ENCODE data around the gene TRIM71. TPM values are rescaled to one million over a fixed set of nuclear protein-coding genes. Genes with fewer than 3 reads are reported as not detected.

The TRIM71 gene
- polyA plus RNA-seq, 1 donor from 2014 or later = 4.0 TPM

GRCh38 chr3:32865383-32865782 lies 47.6 kb downstream of the TRIM71 start:
- Histone ChIP-seq H3K4me3 (ENCODE audit: low read length) (no peak overlapping the region), H3K9me3 (ENCODE audit: low read length) (no peaks in the 10 kb centered on the region), H2AFZ (ENCODE audit: low read depth, low read length) (no peak overlapping the region), H3K4me2 (ENCODE audit: low read length) (no peak overlapping the region), H3F3A (ENCODE audit: insufficient read depth, low read length, poor library complexity, severe bottlenecking) (no peaks in the 10 kb centered on the region), H4K20me1 (ENCODE audit: insufficient read depth) (no peaks in the 10 kb centered on the region), H3K9ac (ENCODE audit: low read length) (no peak overlapping the region), H3K36me3 (ENCODE audit: insufficient read depth, low read length) (no peaks in the 10 kb centered on the region), H3K27ac (ENCODE audit: low read length) (no peak overlapping the region), H3K27me3 (ENCODE audit: insufficient read depth, low read depth, low read length) (no peaks in the 10 kb centered on the region), H3K9me2 (ENCODE audit: insufficient read depth, low read length) (no peaks in the 10 kb centered on the region), H3K79me2 (replicated peaks; ENCODE audit: insufficient read depth, low read length) (peaks cover 8% of the 10 kb centered on the region)
- TF ChIP-seq SMC3 (conservative IDR thresholded peaks at IDR 0.05; ENCODE audit: poor library complexity) = no peak
- TF ChIP-seq POLR2AphosphoS5 (IDR thresholded peaks at IDR 0.05) = no peak
- TF ChIP-seq TAF1 (IDR thresholded peaks at IDR 0.05; ENCODE audit: low read depth) = no peak
- TF ChIP-seq CTCF (IDR thresholded peaks at IDR 0.05; ENCODE audit: poor library complexity, severe bottlenecking) = no peak
- no peak for TF ChIP-seq RAD21 (conservative IDR thresholded peaks at IDR 0.05)
- TF ChIP-seq MXI1 (conservative IDR thresholded peaks at IDR 0.05; ENCODE audit: poor library complexity, severe bottlenecking) = no peak
- TF ChIP-seq REST (IDR thresholded peaks at IDR 0.05; ENCODE audit: borderline replicate concordance) = no peak
- TF ChIP-seq EZH2 (IDR thresholded peaks at IDR 0.05; ENCODE audit: borderline replicate concordance, insufficient read depth, low read length, poor library complexity, severe bottlenecking) = no peak
- TF ChIP-seq EP300 (conservative IDR thresholded peaks at IDR 0.05; ENCODE audit: poor library complexity, severe bottlenecking) = no peak

GRCh38 chr3:32866533-32866932 lies 48.7 kb downstream of the TRIM71 start:
- Histone ChIP-seq H3K9me3 (ENCODE audit: low read length) (no peaks in the 10 kb centered on the region), H3K27ac (ENCODE audit: low read length) (no peak overlapping the region), H3K4me2 (ENCODE audit: low read length) (no peak overlapping the region), H4K20me1 (ENCODE audit: insufficient read depth) (no peaks in the 10 kb centered on the region), H3K4me3 (ENCODE audit: low read length) (no peak overlapping the region), H2AFZ (ENCODE audit: low read depth, low read length) (no peak overlapping the region), H3K36me3 (ENCODE audit: insufficient read depth, low read length) (no peaks in the 10 kb centered on the region), H3K27me3 (ENCODE audit: insufficient read depth, low read depth, low read length) (no peaks in the 10 kb centered on the region), H3K9me2 (ENCODE audit: insufficient read depth, low read length) (no peaks in the 10 kb centered on the region), H3K79me2 (replicated peaks; ENCODE audit: insufficient read depth, low read length) (peaks cover 13% of the 10 kb centered on the region), H3F3A (ENCODE audit: insufficient read depth, low read length, poor library complexity, severe bottlenecking) (no peaks in the 10 kb centered on the region), H3K9ac (ENCODE audit: low read length) (no peak overlapping the region)
- TF ChIP-seq TAF1 (IDR thresholded peaks at IDR 0.05; ENCODE audit: low read depth) = no peak

GRCh38 chr3:32867954-32868353 lies 50.2 kb downstream of the TRIM71 start:
- TF ChIP-seq MXI1 (conservative IDR thresholded peaks at IDR 0.05; ENCODE audit: poor library complexity, severe bottlenecking) (no peak), TAF1 (IDR thresholded peaks at IDR 0.05; ENCODE audit: low read depth) (no peak)
- Histone ChIP-seq H3F3A (ENCODE audit: insufficient read depth, low read length, poor library complexity, severe bottlenecking) (no peaks in the 10 kb centered on the region), H3K9ac (ENCODE audit: low read length) (no peak overlapping the region), H3K9me3 (ENCODE audit: low read length) (no peaks in the 10 kb centered on the region), H3K9me2 (ENCODE audit: insufficient read depth, low read length) (no peaks in the 10 kb centered on the region), H2AFZ (ENCODE audit: low read depth, low read length) (no peak overlapping the region), H3K27me3 (ENCODE audit: insufficient read depth, low read depth, low read length) (no peaks in the 10 kb centered on the region), H3K27ac (ENCODE audit: low read length) (no peak overlapping the region), H3K79me2 (replicated peaks; ENCODE audit: insufficient read depth, low read length) (peaks cover 13% of the 10 kb centered on the region), H3K36me3 (ENCODE audit: insufficient read depth, low read length) (no peaks in the 10 kb centered on the region), H3K4me2 (ENCODE audit: low read length) (no peak overlapping the region), H4K20me1 (ENCODE audit: insufficient read depth) (no peaks in the 10 kb centered on the region), H3K4me3 (ENCODE audit: low read length) (no peak overlapping the region)
